HG03571 (cell line): ENCODE data around the gene MGAT5B.

Experiments
- ATAC-seq: cut with Tn5 transposase; IDR thresholded peaks from one replicate; pipeline ENCODE4 v1.9.1; 2021; ENCODE audit not compliant: unreplicated experiment

The MGAT5B gene

DNA sequence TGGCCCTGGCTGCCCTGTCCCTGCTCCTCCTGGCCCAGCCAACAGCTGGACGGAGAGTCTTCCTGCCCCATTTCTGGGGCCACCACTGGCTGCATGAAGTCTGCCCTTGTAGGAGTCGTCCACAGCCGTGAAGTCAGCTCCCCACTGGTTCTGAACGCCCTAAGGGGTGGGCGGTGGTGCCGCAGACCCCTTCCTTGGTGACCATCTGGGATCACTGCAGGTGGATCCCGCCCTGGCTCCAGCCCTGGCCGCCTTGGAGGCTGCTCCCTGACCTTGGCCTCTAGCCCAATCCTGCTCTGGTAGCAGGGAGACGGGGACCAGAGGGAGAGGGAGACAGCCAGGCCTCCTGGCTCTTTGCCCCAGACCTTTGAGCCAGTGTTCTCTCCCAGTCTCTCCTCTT, 35.4 kb downstream of the MGAT5B start:
- no peak for ATAC-seq

DNA sequence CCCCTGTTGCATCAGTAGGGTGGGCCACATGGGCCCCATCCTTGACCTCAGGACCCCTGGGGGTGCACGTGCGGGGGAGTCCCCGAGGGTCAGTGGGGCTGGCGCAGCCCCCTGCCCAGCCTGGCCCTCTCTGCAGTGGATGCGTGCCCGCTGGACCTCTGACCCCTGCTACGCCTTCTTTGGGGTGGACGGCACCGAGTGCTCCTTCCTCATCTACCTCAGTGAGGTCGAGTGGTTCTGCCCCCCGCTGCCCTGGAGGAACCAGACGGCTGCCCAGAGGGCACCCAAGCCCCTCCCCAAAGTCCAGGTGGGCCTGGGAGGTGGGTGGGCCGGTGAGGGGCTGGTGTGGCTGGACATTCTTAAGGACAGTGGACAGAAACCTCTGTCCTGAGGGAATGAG, 35.9 kb downstream of the MGAT5B start:
- no peak for ATAC-seq

DNA sequence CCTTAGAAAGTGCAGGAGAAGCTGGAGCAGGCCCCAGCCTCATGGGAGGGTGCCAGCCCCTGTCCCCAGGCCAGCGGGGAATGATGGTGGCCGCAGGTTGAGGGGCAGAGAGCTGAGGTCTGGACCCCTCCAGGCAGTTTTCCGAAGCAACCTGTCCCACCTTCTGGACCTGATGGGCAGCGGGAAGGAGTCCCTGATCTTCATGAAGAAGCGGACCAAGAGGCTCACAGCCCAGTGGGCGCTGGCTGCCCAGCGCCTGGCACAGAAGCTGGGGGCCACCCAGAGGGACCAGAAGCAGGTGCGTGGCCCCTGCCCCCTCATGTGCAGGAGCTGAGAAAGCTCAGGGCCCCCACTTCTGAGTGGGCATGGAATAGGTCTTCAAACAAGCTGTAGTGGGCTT, 36.8 kb downstream of the MGAT5B start:
- no peak for ATAC-seq

DNA sequence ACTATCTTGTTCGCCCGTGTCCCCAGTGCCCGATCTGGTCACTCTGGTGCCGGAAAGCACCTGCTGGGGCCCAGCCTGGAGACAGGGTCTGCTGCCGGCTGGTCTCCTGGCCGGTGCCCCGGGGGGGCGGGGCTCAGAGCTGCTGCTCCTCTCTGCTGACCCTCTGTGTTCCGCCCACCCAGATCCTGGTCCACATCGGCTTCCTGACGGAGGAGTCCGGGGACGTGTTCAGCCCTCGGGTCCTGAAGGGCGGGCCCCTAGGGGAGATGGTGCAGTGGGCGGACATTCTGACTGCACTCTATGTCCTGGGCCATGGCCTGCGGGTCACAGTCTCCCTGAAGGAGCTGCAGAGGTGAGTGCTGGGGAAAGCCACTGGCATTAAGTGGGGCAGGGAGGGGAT, 37.6 kb downstream of the MGAT5B start:
- no peak for ATAC-seq

DNA sequence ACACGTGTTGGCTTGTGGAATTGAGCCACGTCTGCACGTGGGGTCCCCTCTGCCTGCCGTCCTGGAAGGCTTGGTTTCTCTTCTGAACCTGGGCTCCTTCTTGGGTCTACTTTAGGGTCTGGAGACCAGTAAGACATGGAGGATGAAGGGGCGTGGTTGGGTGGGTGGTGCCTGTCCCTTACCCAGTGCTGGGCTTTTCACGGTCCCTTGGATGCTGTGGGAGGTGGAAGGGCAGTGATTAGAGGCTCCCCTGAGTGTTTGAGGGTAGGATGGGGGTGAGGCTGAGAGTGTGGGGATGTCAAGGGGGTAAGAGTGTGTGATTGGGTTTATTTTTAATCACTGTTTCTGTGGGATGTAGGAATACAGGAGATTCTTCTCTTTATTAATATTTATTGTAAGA, 38.3 kb downstream of the MGAT5B start:
- ATAC-seq = no peak

DNA sequence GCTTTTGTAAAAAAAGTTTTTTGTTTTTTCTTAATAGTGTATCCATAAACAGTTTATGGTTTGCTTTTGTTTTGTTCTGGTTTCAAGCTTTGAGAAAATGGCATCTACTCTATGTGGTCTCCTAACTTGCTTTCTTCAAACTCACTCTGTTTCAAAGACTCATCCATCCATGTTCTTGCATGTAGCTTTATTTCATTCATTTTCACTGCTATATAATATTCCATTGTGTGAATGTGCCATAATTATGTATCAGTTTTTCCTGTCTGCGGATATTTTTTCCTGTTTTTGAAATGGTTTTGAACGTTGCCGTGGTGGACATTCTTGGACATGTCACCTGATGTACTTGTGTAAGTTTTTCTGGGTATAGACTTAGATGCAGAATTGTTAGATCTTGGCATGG, 39.1 kb downstream of the MGAT5B start:
- ATAC-seq = no peak

DNA sequence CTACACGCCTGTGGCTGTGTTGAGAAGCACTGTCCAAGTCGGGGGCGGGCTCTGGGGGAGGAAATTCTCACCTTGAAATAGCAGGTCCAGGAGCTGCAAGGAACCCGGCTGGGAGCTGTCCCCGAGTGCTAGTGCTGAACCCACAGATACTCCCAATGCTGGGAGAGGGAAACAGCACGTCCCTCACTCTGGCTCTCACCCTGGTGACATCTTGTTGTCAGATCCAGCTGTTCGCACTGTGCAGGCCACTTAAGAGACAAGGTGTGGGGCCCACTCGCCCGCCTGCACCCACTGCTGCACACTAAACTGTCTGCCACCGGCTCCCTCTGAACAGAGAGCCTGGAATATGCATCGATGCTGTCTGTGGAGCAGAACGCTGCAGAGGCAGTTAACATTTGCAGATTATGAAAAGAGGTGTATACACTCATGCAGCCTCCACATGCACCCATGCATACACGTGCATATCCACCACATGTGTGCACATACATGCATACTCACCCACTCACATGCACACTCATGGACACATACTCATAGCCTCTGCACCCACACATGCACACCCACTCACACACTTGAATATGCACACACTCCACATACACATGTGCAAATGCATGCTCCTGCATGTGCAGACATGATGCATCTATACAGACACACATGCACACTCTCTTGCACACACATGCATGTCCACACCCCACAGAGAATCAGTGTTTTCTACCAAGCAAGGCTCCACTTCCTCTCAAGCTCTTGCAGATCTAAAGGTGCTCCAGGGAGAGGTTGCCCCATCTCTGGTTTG, 42.0 kb downstream of the MGAT5B start:
- no peak for ATAC-seq

DNA sequence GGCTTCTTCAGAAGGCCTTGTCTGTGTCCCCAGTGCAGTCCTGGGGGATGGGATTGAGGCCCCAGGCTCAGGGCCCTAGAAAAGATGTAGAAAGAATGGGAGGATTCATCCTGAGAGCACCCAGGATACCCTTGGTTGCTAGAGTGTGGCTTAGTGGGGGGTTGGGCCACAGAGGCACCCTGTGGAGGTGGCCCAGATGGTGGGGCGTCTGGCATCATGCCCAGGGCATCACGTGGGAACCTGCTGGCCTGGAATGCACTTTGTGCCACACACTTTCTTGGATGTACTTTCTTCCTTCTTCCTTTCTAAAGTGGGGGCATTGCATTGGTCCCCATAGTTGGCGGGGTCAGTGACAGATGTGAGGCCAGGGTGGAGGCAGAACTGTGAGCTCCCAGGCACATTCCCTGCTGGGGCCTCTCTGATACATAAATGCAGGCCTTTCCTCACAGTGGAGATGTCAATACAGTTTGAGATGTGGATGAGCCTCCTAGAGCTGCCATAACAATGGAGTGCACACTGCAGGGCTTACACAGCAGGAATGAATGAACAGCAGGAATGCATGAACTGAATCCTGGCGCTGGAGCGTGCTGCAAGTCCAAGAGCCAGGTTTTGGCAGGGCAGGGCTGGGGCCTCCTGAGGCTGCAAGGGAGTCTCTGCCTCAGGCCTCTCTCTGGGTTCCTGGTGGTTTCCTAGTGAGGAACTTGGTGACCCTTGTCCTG, 43.3 kb downstream of the MGAT5B start:
- ATAC-seq = no peak

DNA sequence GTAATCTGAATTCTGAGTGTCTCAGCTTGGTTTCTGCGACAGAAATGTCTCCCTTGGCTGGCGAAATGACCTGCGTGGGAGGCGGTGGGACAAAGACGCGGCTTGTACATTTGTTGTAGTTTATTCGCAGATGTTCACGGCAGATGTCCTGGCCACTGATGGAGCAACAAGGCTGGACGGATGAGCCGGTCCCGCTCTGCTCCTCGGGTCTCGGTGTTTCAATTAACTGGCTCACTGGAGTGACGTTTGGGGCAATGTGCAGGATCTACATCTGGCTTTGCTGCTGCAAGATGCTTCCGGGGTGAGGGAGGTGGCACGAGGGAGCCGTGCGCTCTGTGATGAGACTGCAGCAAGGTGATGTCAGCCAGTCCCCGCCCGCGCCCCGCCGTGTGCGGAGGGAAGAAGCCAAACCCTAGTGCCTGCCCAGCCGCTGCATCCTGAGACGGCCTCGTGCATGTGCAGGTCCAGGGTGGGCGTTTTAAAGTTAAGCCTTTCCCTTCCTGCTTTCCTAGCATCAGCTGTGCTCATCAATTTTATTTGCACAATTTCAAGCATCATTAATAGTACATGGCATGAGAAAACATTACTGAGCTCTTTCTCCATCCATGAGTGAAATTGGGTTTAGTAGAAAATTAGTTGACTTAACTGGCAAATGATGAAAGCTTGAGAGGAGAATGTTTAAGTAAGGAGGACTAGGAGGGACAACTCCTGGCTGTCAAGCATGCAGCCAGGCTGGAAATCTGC, 44.4 kb downstream of the MGAT5B start:
- no peak for ATAC-seq

DNA sequence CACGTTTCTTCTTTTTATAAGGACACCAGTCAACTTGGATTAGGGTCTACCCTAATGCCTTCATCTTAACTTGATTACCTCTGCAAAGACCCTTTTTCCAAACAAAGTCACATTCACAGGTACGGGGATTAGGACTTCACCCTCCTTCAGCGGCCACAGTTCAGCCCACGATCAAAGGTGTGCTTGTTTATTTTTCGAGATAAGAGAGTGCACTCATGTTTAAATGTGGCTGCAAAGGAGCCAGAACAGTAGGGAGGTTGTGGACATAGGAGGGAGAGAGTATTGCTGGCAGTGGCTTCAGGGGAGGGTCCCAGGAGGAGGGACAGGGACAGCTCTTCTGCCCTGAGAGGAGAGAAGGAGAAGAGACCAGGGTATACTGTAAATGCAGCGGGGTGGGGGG, 46.7 kb downstream of the MGAT5B start:
- no peak for ATAC-seq

DNA sequence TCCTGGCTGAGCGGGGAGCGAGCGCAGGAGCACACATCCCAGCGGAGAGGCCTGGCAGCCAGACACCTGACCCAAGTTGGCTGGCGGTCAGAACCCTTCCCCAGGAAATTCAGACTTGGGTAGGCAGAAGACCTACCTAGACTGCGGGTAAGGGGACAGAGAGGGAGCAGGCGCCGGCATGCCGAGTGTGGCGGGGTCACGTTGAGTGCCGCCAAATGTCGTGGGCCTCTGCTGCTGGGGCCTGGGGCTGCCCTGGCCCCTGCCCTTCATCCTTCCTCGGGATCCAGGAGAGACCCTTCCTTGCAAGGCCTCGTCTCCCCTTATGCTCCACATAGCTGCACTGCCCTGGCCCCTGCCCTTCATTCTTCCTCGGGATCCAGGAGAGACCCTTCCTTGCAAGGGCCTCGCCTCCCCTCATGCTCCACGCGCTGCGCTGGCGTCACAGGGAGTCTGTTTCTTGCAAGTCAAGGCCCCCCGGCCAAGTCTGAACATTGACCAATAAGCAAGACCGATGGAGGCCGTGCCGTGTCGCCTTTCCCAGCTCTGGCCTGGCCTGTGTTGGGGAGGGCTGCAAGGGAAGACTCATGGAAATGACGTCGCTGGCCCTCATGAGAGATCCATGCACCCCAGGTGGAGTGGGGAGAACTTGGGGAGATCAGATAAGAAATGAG, 47.8 kb downstream of the MGAT5B start:
- ATAC-seq = no peak

DNA sequence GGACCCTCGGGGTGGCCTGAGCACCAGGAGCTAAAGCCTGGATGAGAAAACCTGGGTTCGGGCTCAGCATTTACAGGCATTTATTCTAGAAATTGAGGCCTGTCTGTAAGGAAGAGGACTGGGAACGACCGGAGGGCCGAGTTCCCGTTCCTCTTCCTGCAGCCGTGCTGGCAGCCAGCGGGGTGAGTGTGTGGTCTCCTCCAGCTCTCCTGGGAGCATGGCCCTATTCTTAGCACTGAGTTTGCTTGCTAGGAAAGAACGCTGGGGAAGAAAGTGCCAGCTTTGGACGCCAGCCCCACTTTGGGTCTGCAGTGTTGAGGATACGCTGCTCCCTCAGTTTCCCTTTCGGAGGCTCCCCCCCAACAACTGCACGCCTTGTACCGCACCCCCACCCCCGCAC, 49.6 kb downstream of the MGAT5B start:
- ATAC-seq = no peak

DNA sequence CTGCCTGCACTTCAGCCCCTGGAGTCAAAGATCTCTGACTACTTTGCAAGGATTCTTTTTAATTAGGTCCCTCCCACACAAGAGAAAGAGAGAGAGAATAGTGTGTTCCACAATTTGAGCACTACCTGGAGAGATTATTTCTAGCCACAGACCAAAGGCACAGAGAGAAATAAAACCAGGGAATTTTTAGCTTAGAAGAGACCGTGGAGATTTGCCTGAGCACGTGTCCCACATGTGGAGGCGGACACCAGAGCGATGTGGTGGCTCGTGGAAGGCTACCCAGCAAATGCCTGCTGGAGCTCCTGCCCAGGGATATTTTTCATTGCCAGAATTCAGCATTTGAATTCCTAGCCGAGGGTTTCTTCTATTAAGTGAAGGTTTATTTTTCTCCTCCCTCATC, 50.6 kb downstream of the MGAT5B start:
- no peak for ATAC-seq

DNA sequence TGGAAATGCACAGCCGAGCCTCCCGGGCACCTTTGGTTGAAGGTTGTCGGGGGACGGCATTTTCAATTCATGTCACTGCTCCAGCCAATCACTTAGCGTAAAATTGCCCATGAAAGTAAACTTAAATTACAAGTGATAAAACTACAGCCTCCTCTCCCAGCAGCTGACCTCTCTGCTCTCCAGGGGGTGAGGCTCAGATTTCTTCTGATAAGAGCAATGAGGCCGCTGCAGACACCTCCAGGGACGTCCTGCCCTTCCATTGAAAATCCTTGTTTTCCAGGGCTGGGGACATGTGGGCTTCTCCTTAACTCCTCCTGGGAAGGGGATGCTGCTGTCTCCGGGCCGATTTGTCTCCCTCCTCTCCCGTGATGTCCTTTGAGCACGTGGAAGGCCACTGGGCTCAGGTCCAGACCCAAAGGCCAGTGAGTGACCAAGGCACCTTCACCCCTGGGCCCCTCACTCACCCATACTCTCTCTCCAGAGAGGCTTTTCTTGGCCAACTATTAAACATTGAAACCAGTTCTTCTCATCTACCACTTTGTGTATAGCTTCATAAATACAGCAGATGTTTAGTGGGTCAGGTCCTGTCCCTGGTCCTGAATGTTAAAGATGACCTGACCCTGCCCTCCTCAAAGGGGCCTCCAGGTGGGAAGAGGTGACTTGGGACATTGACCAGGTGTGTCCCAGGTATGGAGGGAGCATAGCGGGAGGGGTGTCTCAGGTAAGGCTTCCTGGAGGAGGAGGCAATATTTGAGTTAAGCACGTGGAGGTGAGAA, 52.3 kb downstream of the MGAT5B start:
- no peak for ATAC-seq

DNA sequence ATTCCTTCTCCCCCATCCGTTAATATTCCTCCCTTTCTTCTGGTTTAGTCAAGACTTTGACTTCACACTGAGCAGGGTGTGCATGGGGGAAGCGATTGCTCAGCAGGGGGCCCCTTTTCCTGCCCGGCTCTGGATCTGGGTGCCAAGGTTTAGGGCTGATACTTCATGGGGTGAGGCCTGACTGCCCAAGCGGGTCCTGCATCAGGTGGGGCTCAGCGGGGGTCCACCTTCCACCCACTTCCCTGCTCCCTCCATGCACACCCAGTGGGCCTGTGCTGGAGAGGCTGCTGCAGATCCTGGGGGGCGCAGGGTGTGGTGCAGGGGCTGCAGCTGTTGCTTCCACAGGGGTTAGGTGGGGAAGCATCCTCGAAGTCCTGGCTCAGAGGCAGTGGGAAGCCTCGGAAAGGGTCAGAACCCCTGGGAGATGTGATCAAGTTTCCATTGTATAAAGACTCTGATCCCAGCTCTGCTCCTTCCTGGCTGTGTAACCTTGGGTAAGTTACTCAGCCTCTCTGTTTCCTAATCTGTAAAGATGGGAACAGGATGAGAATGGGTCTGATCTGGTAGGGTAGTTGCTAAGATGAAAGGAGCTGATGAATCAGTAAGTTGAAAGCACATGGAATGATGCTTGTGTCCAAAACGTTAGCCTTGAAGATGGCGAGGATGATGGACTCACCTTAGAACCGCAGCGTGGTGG, 53.3 kb downstream of the MGAT5B start:
- ATAC-seq = no peak

DNA sequence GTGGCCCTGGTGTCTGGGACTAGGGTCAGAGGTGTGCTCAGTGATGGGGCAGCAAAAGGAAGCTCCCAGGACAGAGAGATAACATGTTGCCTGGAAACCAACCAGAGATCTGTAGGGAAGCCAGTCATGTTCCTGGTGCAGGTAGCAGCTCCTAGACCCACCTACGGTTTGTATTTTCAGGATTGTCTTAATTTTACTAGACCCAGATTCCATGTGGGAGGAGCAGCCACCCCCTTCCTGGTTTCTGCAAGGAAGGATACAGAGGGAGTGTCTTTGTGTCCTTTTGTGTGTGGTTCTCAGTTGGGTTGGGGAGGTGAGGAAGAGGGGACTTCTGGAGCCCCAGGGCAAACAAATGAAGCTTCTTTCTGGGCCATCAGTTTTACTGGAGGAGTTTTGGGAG, 53.9 kb downstream of the MGAT5B start:
- ATAC-seq = no peak

DNA sequence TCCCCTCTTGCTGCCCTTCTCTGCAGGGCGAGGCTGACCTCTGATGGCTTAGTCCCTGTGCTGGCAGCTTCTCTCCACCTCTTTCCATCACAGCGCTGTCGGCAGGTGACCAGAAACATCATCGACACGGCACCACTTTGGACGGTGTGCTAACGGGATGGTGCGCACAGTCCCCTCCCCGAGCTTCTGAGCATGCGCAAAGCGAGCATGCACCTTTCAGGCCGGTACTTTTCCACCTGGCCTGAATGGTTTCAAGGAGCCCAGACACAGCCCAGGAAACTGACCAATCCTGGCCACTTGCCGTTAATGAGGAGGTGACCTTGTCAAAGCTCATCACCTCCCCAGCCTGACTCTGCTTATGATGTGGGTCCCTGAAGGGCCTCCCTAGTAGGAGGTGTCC, 54.8 kb downstream of the MGAT5B start:
- ATAC-seq = no peak

DNA sequence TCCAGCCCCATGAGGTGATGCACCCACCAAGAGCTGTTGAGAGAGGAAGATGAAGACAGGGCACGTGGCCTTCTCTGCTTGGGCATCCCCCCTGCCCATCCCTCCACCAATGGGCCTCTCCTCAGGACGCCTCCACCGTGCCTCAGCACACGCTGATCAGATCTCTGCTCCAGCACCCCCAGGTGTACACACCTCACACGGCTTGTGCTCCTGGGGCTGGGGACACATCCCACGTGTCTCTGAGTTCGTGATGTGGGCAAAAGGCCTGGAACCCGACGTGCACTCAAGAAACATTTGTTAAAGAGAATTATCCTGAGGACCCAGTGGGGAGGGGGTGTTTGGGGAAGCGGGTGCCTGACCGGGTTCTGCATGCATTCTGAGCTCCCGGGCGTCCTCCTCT, 55.3 kb downstream of the MGAT5B start:
- ATAC-seq = no peak

DNA sequence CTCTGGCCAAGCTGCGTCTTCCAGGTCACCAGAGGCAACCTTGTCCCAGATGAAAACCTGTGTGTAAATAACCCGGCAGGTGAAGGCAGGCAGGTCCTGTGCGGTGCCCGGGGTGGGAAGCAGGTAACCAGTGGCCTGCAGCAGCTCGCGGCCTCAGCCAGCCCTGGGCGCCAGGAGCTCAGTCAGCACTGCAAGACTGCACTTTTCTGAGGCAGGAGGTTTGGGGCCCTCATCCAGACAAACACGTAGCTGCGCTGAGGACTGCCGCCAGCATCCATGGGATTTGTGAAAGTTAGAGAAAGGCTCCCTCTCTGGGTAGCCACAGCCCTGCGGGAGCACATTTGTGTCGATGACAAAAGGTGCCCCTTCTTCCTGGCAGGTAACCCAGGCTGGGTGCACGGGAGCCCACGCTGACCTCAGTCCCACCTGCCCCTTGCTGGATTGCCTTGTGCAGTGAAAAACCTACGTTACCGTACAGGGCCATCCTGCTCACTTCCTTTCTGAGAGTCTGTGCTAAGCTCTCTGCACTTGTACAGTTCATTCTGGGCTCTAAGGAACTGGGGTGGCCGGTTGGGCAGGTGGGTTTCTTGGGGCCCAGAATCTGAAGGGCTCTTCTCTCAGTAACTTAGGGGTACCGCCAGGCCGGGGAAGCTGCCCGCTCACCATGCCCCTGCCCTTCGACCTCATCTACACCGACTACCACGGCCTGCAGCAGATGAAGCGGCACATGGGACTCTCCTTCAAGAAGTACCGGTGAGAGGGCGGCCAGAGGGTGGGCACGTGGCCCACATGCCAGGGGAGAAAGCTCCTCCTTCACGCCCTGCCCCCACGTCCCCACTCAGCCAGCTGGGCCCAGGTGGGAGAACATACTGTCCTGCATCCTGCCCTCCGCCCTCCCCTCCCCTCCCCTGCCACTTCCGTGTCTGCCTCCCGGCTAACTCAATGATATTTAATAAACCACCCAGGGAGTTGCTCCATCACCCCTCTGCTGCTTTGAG, 56.4 kb downstream of the MGAT5B start:
- no peak for ATAC-seq
